NCI-H1417 treated with DMSO at 0.1 percent for 48 hours (cell line): Measurements from ENCODE around the gene PMP22.
"Not testable (repeated sequence)": the region's sequence is repeated elsewhere in the genome, so short reads cannot be mapped to it uniquely, and the experiment has no call there.

Experiments
- DNase-seq: peaks from one replicate; lab custom pipeline; 2025; lab: John Stamatoyannopoulos, UW

The PMP22 gene

GRCh38 chr17:15210247-15210646 is 54.9 kb downstream of the PMP22 start:
- no peak for DNase-seq

DNA sequence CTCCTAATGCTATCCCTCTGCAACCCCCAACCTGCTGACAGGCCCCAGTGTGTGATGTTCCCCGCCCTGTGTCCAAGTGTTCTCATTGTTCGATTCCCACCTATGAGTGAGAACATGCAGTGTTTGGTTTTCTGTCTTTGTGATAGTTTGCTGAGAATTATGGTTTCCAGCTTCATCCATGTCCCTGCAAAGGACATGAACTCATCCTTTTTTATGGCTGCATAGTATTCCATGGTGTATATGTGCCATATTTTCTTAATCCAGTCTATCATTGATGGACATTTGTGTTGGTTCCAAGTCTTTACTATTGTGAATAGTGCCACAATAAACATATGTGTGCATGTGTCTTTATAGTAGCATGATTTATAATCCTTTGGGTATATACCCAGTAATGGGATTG is 62.1 kb downstream of the PMP22 start:
- DNase-seq = not testable (repeated sequence)

GRCh38 chr17:15200574-15200973 is 64.6 kb downstream of the PMP22 start:
- DNase-seq = not testable (repeated sequence)

GRCh38 chr17:15197229-15197628 is 67.9 kb downstream of the PMP22 start:
- DNase-seq = no peak

DNA sequence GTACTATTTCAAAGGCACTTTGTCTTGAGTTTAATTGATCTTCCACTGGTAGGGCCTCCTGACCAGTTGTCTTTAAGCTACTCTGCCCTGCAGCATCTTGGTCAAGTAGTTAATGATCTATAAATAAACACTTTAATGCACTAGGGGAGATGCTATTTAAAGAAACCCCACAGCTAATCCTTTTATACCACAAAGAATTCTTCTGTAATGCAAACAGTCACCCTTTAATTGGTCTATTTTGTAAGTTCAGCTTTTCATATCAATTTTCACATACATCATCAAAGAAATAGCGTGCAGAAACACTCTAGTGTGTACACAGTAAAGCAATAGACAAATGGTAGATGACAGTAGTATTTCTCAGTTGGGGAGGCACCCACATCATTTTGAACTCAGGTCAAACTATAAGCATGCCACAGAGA is 70.3 kb downstream of the PMP22 start:
- DNase-seq = peak; percentile 60

GRCh38 chr17:15185625-15185991 is 79.5 kb downstream of the PMP22 start:
- DNase-seq = no peak

DNA sequence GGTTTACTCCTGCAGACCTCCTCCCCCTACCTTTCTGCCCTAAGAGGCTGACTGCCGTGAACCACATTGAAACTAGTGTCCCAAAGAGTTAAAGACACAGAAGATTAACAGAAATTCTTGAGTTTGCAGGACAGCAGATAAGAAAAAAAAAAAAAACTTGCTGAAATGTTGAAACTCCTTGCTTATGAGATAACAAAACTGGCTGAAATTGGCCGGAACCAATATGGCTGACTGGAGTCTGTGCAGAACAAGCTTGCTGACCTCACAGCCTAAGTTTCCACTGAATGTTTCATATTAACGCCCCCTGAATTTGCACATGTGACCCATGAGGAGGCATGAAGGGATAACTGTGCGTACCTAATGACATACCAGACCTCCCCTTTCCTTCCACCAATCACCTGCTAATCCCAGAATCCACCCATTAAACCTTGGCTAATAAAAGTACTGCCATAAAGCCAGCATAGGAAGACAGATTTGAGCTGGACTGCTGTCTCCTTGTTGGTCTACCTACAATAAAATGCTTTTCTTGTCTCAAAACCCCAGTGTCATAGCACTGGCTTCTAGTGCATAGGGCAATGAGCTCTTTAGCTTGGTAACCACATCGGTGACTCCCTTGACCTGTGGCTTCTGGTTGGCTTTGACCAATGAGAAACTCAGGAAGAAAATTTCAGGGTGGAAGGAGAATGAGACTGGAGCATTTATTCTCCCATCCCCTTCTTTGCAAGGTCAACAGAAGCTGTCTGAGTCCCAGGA is 80.1 kb downstream of the PMP22 start:
- DNase-seq = no peak

- DNase-seq = no peak
Measured at GRCh38 chr17:15181816-15182215, 83.3 kb downstream of the PMP22 start.

- no peak for DNase-seq
Measured at GRCh38 chr17:15181333-15181732, 83.8 kb downstream of the PMP22 start.

DNA sequence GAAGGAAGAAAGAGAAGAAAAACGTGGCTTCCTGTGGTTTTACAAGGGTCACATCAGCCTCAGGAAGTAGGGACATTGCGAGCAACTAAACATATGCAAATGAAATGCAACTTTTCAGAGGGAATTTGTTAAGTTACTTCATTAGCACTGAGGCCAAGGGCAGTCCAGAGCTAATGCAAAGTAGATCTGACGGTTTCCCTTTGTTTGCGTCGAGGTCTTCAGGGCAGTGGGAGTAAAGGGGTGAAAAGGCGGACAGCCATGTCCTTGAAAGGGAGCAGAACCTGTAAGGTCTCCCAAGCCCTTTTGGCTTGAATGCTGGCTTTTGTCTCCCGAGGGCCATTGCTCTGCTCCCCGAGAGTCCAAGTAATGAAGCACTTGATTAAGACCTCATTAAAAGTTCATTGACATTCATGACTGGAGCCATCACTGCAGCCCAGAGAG is 85.0 kb downstream of the PMP22 start:
- no peak for DNase-seq
